Trophoblast cell (in vitro differentiated cells and primary cell): ENCODE data around the gene ANKS1B.

Experiments
- DNase-seq, 2 donors: peaks; one replicate each; pipeline ENCODE4 v3.0.0-alpha.2; 2016
- H2AFZ ChIP-seq: 2 replicates; pipeline ENCODE4 v1.6.1; 2013; ENCODE audit warnings: low read length, moderate library complexity, mild to moderate bottlenecking; ENCODE audit not compliant: insufficient read depth, poor library complexity
- H2AK5ac ChIP-seq: 2 replicates; pipeline ENCODE4 v1.6.1; 2013; ENCODE audit warnings: mild to moderate bottlenecking, low read length
- H2BK120ac ChIP-seq: 2 replicates; pipeline ENCODE4 v1.6.1; 2013; ENCODE audit warnings: low read length, mild to moderate bottlenecking, moderate library complexity; ENCODE audit not compliant: insufficient read depth, poor library complexity
- H2BK12ac ChIP-seq: 2 replicates; pipeline ENCODE4 v1.6.1; 2013; ENCODE audit warnings: mild to moderate bottlenecking, low read length, moderate library complexity
- H2BK5ac ChIP-seq: 2 replicates; pipeline ENCODE4 v1.6.1; 2013; ENCODE audit warnings: low read length, low read depth, moderate library complexity, mild to moderate bottlenecking; ENCODE audit not compliant: poor library complexity
- H3K14ac ChIP-seq: 2 replicates; pipeline ENCODE4 v1.6.1; 2013; ENCODE audit warnings: mild to moderate bottlenecking, low read length
- H3K18ac ChIP-seq: 2 replicates; pipeline ENCODE4 v1.6.1; 2013; ENCODE audit warnings: mild to moderate bottlenecking, low read length
- H3K23ac ChIP-seq: 2 replicates; pipeline ENCODE4 v1.6.1; 2013; ENCODE audit warnings: low read length
- H3K27ac ChIP-seq: 2 replicates; pipeline ENCODE4 v1.5.1; 2013; ENCODE audit warnings: low read depth, mild to moderate bottlenecking, inconsistent platforms, low read length, moderate library complexity
- H3K27me3 ChIP-seq: 2 replicates; pipeline ENCODE4 v1.6.1; 2013; ENCODE audit warnings: inconsistent platforms, mild to moderate bottlenecking, low read length, moderate library complexity; ENCODE audit not compliant: insufficient read depth
- H3K36me3 ChIP-seq, 2 experiments: 1 replicate in 1 of 2; 2 replicates in 1 of 2; pipeline ENCODE4 v1.6.1; 2013; ENCODE audit warnings: low read length in 2 of 2, mild to moderate bottlenecking in 2 of 2, moderate library complexity in 1 of 2; ENCODE audit not compliant: insufficient read depth in 2 of 2, control insufficient read depth in 1 of 2
- H3K4ac ChIP-seq: 2 replicates; pipeline ENCODE4 v1.6.1; 2013; ENCODE audit warnings: low read depth, mild to moderate bottlenecking, low read length, moderate library complexity
- H3K4me1 ChIP-seq, 2 experiments: 1 replicate in 1 of 2; 2 replicates in 1 of 2; pipeline ENCODE4 v1.6.1; 2013; ENCODE audit warnings: low read length in 2 of 2, mild to moderate bottlenecking in 2 of 2, moderate library complexity in 1 of 2; ENCODE audit not compliant: insufficient read depth in 2 of 2, control insufficient read depth in 1 of 2
- H3K4me2 ChIP-seq: 2 replicates; pipeline ENCODE4 v1.6.1; 2013; ENCODE audit warnings: inconsistent platforms, mild to moderate bottlenecking, low read length, moderate library complexity
- H3K4me3 ChIP-seq: 2 replicates; pipeline ENCODE4 v1.5.1; 2013; ENCODE audit warnings: mild to moderate bottlenecking, low read depth, low read length, inconsistent platforms
- H3K79me1 ChIP-seq: one replicate; pipeline ENCODE4 v1.6.1; 2013; ENCODE audit warnings: low read length
- H3K79me2 ChIP-seq: 2 replicates; pipeline ENCODE4 v1.6.1; 2013; ENCODE audit warnings: low read length, mild to moderate bottlenecking; ENCODE audit not compliant: control insufficient read depth, insufficient read depth, poor library complexity
- H3K9ac ChIP-seq: 2 replicates; pipeline ENCODE4 v1.6.1; 2013; ENCODE audit warnings: mild to moderate bottlenecking, low read length
- H3K9me3 ChIP-seq: 2 replicates; pipeline ENCODE4 v1.6.1; 2013; ENCODE audit warnings: low read depth, mild to moderate bottlenecking, control low read depth, inconsistent platforms, low read length; ENCODE audit not compliant: insufficient read depth
- H4K12ac ChIP-seq: 2 replicates; pipeline ENCODE4 v1.6.1; 2013; ENCODE audit warnings: low read depth, mild to moderate bottlenecking, low read length, moderate library complexity
- H4K8ac ChIP-seq: 2 replicates; pipeline ENCODE4 v1.6.1; 2013; ENCODE audit warnings: low read depth, mild to moderate bottlenecking, low read length, moderate library complexity
- H4K91ac ChIP-seq: one replicate; pipeline ENCODE4 v1.6.1; 2013; ENCODE audit warnings: low read depth, mild to moderate bottlenecking, low read length, moderate library complexity
- WGBS: extraction: QIAGEN DNeasy Blood & Tissue Kit; methylation state at CpG from one replicate; pipeline ENCODE4 v1.1.7; 2013; ENCODE audit warnings: missing lambda C conversion rate; ENCODE audit not compliant: insufficient read length, insufficient coverage; ENCODE audit errors: extremely low coverage; 5-methylcytosine and 5-hydroxymethylcytosine counted together

The ANKS1B gene

GRCh38 chr12:99119943-99120342, 864.8 kb downstream of the ANKS1B start:
- Histone ChIP-seq H3K79me1 (no peaks in the 10 kb centered on the region), H2BK5ac (no peak overlapping the region), H3K4me3 (no peak overlapping the region), H3K36me3 (no peaks in the 10 kb centered on the region), H3K9me3 (no peaks in the 10 kb centered on the region), H4K12ac (no peak overlapping the region), H3K4me1 (no peaks in the 10 kb centered on the region), H2BK12ac (no peak overlapping the region), H3K9ac (no peak overlapping the region), H4K8ac (no peak overlapping the region), H2BK120ac (no peak overlapping the region), H2AK5ac (no peak overlapping the region), H3K18ac (no peak overlapping the region), H3K4me2 (no peak overlapping the region), H3K4ac (no peak overlapping the region), H3K14ac (no peak overlapping the region), H2AFZ (no peak overlapping the region), H3K27me3 (no peaks in the 10 kb centered on the region), H3K23ac (no peak overlapping the region), H4K91ac (no peak overlapping the region), H3K27ac (no peak overlapping the region), H3K79me2 (no peaks in the 10 kb centered on the region)
- WGBS, result no CpG with 5 or more reads among the region's 10 CpGs
- DNase-seq, result no peak

DNA sequence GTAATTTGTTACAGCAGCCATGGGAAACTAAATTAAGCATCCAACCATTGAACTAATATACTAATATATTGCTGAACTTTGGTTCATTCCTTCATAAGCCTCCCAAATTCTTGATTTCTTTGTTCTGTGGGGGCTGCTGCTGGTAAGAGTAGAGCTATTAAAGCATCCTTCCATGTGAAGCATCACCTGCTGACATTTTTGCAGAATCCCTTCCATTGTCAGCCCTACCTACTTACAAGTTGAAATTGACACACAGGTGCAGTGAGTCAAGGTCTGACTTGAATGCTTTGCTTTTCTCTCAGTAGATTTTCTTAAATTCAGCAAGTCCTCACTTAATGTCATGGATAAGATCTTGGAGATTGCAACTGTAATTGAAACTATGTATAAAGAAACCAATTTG, 865.3 kb downstream of the ANKS1B start:
- Histone ChIP-seq H3K4me2 (no peak overlapping the region), H3K27ac (no peak overlapping the region)

GRCh38 chr12:99111600-99111999, 873.1 kb downstream of the ANKS1B start:
- H3K14ac ChIP-seq, result no peak overlapping the region
- no peak overlapping the region for H2AFZ ChIP-seq
- no peak overlapping the region for H4K12ac ChIP-seq
- H3K4me2 ChIP-seq, result no peak overlapping the region
- no peak overlapping the region for H2AK5ac ChIP-seq
- H2BK120ac ChIP-seq, result no peak overlapping the region
- H3K18ac ChIP-seq, result no peak overlapping the region
- no peak for DNase-seq
- H3K9me3 ChIP-seq, result no peaks in the 10 kb centered on the region
- no peaks in the 10 kb centered on the region for H3K4me1 ChIP-seq
- no peak overlapping the region for H3K4me3 ChIP-seq
- H3K9ac ChIP-seq, result no peak overlapping the region
- H3K23ac ChIP-seq, result no peak overlapping the region
- H3K36me3 ChIP-seq, result no peaks in the 10 kb centered on the region
- H2BK5ac ChIP-seq, result no peak overlapping the region
- no peaks in the 10 kb centered on the region for H3K79me2 ChIP-seq
- no peaks in the 10 kb centered on the region for H3K27me3 ChIP-seq
- no peak overlapping the region for H2BK12ac ChIP-seq
- no peaks in the 10 kb centered on the region for H3K79me1 ChIP-seq
- H4K8ac ChIP-seq, result no peak overlapping the region
- H4K91ac ChIP-seq, result no peak overlapping the region
- WGBS, result no CpG with 5 or more reads among the region's 5 CpGs
- no peak overlapping the region for H3K4ac ChIP-seq
- no peak overlapping the region for H3K27ac ChIP-seq

More for the DNA sequence above, 865.3 kb downstream of the ANKS1B start:
- Histone ChIP-seq H3K18ac (no peak overlapping the region), H3K79me1 (no peaks in the 10 kb centered on the region), H3K9me3 (no peaks in the 10 kb centered on the region), H3K23ac (no peak overlapping the region), H2BK12ac (no peak overlapping the region), H2BK5ac (no peak overlapping the region), H4K91ac (no peak overlapping the region), H3K4me3 (no peak overlapping the region), H3K36me3 (no peaks in the 10 kb centered on the region), H3K4me1 (no peaks in the 10 kb centered on the region), H2AK5ac (no peak overlapping the region), H4K12ac (no peak overlapping the region), H3K27me3 (no peaks in the 10 kb centered on the region), H2AFZ (no peak overlapping the region), H4K8ac (no peak overlapping the region), H3K4ac (no peak overlapping the region), H3K14ac (no peak overlapping the region), H3K79me2 (no peaks in the 10 kb centered on the region), H2BK120ac (no peak overlapping the region), H3K9ac (no peak overlapping the region)
- DNase-seq, result no peak

DNA sequence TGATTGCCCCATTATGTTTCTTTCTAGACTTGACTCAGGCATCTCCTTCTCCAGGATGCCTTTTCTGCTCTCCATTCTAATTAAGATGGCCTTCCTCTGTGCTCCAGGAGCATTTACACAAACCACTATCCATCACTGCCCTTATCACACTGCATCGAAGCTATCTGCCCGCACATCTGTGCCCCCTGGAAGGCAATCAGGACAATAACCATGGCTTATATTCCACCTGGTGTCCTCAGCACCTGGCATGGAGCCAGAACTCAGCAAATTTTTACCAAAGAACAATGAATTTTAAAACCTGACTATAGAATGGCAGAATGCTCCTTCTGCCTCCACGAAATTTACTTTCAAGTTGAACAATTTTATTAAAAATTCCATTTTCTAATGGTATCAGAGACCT, 873.9 kb downstream of the ANKS1B start:
- Histone ChIP-seq H2BK12ac (no peak overlapping the region), H3K27ac (no peak overlapping the region), H3K9ac (no peak overlapping the region), H3K4me3 (no peak overlapping the region), H3K14ac (no peak overlapping the region), H3K4me1 (no peaks in the 10 kb centered on the region), H3K79me2 (no peaks in the 10 kb centered on the region), H3K36me3 (no peaks in the 10 kb centered on the region), H3K18ac (no peak overlapping the region), H4K12ac (no peak overlapping the region), H4K8ac (no peak overlapping the region), H3K27me3 (no peaks in the 10 kb centered on the region), H3K4ac (no peak overlapping the region), H2BK5ac (no peak overlapping the region), H2BK120ac (no peak overlapping the region), H3K23ac (no peak overlapping the region), H2AFZ (no peak overlapping the region), H3K4me2 (no peak overlapping the region), H2AK5ac (no peak overlapping the region), H3K79me1 (no peaks in the 10 kb centered on the region), H4K91ac (no peak overlapping the region), H3K9me3 (no peaks in the 10 kb centered on the region)
- no CpG with 5 or more reads among the region's 3 CpGs for WGBS
- no peak for DNase-seq
